GM19240 (cell line): ENCODE measurements around the gene PHACTR3.
"Not testable (repeated sequence)": the region's sequence is repeated elsewhere in the genome, so short reads cannot be mapped to it uniquely, and the experiment has no call there.

Experiments
- DNase-seq: peaks from one replicate; pipeline ENCODE4 v3.0.0; 2011; ENCODE audit warnings: low spot score; ENCODE audit not compliant: insufficient read length

The PHACTR3 gene

GRCh38 chr20:59618585-59618984, 14.2 kb downstream of the PHACTR3 start:
- DNase-seq: not testable (repeated sequence)

GRCh38 chr20:59620860-59621505, 16.6 kb downstream of the PHACTR3 start:
- no peak for DNase-seq

- no peak for DNase-seq
Observed at GRCh38 chr20:59622496-59622895, 18.2 kb downstream of the PHACTR3 start.

GRCh38 chr20:59623133-59623532, 18.8 kb downstream of the PHACTR3 start:
- DNase-seq: no peak

GRCh38 chr20:59623583-59623982, 19.2 kb downstream of the PHACTR3 start:
- no peak for DNase-seq

- DNase-seq: no peak
Observed at GRCh38 chr20:59624401-59624800, 20.1 kb downstream of the PHACTR3 start.

GRCh38 chr20:59625214-59625922, 21.0 kb downstream of the PHACTR3 start:
- no peak for DNase-seq

- DNase-seq: no peak
Observed at GRCh38 chr20:59627298-59627697, 23.0 kb downstream of the PHACTR3 start.

GRCh38 chr20:59628171-59628570, 23.8 kb downstream of the PHACTR3 start:
- DNase-seq: no peak

- DNase-seq: no peak
Observed at GRCh38 chr20:59629141-59630045, 25.1 kb downstream of the PHACTR3 start.

- no peak for DNase-seq
Observed at GRCh38 chr20:59630526-59630925, 26.2 kb downstream of the PHACTR3 start.

GRCh38 chr20:59631751-59632540, 27.6 kb downstream of the PHACTR3 start:
- no peak for DNase-seq

GRCh38 chr20:59632541-59633113, 28.3 kb downstream of the PHACTR3 start:
- DNase-seq: no peak

GRCh38 chr20:59633656-59634251, 29.4 kb downstream of the PHACTR3 start:
- DNase-seq: no peak

GRCh38 chr20:59634435-59635005, 30.2 kb downstream of the PHACTR3 start:
- no peak for DNase-seq

- no peak for DNase-seq
Observed at GRCh38 chr20:59636766-59637370, 32.5 kb downstream of the PHACTR3 start.

GRCh38 chr20:59640267-59640666, 35.9 kb downstream of the PHACTR3 start:
- DNase-seq: no peak

- no peak for DNase-seq
Observed at GRCh38 chr20:59643615-59644061, 39.3 kb downstream of the PHACTR3 start.

- no peak for DNase-seq
Observed at GRCh38 chr20:59644371-59644939, 40.1 kb downstream of the PHACTR3 start.
